ENCODE data around the gene UVRAG.

Gene UVRAG

GRCh38 chr11:75811485-75811884, 3.5 kb upstream of the UVRAG start:
- in situ Hi-C loops (cut with MboI; ENCODE audit: low sequenced_read_pairs, unreplicated experiment) = no loop called here
- no peak for TF ChIP-seq CTCF (IDR thresholded peaks at IDR 0.05; ENCODE audit: borderline replicate concordance, control extremely low read depth, extremely low read depth, insufficient read depth, missing control alignments)
- no peak for DNase-seq (ENCODE audit: low spot score)

DNA sequence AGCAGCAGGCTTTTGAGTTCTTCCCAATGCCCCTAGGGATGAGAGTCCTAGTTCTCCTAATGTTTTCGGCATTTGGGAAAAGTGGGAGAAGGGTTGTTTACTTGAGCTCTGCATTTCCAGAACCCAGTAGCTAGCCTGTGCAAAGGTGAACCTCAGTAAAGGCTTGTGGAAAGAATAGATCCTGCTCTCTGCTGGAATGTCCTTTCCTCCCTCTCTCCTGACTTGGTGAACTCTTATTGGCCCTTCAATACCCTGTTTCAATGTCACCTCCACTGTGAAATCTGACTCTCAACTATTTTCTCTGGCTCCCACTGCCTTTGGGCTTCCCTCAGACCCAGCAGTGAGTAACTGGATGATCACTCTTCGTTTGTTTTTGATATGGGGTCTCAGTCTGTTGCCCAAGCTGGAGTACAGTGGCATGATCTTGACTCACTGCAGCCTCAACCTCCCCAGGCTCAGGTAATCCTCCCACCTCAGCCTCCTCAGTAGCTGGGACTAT, 2.4 kb upstream of the UVRAG start:
- no peak for TF ChIP-seq CTCF (IDR thresholded peaks at IDR 0.05; ENCODE audit: borderline replicate concordance, control extremely low read depth, extremely low read depth, insufficient read depth, missing control alignments)
- in situ Hi-C loops (cut with MboI; ENCODE audit: low sequenced_read_pairs, unreplicated experiment) = no loop called here
- no peak for DNase-seq (ENCODE audit: low spot score)

DNA sequence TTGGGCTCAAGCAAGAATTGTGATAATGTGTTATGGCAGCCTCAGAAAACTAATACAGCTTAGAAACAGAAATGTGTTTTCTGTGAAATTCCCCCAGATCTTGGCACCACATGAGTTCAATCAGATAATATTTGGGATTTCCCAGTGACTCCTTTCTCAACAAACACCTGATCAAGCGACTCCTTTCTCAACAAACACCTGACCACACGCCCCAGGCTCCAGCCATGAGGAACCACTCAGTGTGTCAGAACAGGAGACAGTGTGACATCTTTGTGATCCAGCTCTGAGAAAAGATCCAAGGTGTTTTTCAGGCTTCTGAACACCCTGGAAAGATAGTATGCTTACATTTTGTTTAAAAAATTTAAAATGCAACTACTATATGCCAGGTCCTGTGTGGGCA, 1.9 kb upstream of the UVRAG start:
- in situ Hi-C loops (cut with MboI; ENCODE audit: low sequenced_read_pairs, unreplicated experiment) = no loop called here
- DNase-seq (ENCODE audit: low spot score) = no peak
- no peak for TF ChIP-seq CTCF (IDR thresholded peaks at IDR 0.05; ENCODE audit: borderline replicate concordance, control extremely low read depth, extremely low read depth, insufficient read depth, missing control alignments)

DNA sequence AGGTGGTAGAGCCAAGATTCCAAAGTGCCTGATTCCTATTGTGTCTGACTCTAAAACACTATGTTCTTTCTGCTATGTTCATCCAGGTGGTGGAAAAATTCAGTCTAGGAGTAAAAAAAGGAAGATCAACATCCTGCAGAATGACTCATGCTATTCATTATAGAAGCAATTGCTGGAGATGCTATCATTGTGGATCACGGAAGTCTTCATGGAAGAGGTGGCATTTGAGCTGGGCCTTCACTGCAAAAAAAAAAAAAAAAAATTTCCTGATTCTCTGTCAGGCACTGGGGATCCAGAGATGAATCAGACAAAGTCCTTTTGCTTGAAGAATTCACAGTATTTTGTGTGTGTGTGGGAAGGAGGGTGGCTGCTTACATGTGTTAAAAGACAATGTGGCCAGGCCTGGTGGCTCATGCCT, 1.4 kb upstream of the UVRAG start:
- in situ Hi-C loops (cut with MboI; ENCODE audit: low sequenced_read_pairs, unreplicated experiment) = no loop called here
- no peak for DNase-seq (ENCODE audit: low spot score)
- TF ChIP-seq CTCF (IDR thresholded peaks at IDR 0.05; ENCODE audit: borderline replicate concordance, control extremely low read depth, extremely low read depth, insufficient read depth, missing control alignments) = no peak

DNA sequence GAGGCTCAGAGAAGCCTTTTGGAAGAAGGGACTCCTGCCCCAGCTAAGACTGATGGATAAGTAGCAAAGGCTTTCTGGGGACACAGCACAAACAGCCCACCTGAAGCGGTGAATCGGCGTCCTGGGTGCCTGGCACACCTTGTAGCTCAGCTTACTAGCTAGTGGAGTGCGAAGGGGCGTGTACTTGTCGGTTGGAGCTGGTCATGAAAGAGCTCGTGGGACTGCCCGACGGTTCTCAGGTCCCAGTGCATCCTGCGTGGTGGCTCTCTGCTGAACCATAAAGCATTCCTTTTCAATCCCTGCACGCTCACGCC, 690 bp upstream of the UVRAG start:
- no peak for DNase-seq (ENCODE audit: low spot score)
- in situ Hi-C loops (cut with MboI; ENCODE audit: low sequenced_read_pairs, unreplicated experiment) = no loop called here
- TF ChIP-seq CTCF (IDR thresholded peaks at IDR 0.05; ENCODE audit: borderline replicate concordance, control extremely low read depth, extremely low read depth, insufficient read depth, missing control alignments) = no peak

DNA sequence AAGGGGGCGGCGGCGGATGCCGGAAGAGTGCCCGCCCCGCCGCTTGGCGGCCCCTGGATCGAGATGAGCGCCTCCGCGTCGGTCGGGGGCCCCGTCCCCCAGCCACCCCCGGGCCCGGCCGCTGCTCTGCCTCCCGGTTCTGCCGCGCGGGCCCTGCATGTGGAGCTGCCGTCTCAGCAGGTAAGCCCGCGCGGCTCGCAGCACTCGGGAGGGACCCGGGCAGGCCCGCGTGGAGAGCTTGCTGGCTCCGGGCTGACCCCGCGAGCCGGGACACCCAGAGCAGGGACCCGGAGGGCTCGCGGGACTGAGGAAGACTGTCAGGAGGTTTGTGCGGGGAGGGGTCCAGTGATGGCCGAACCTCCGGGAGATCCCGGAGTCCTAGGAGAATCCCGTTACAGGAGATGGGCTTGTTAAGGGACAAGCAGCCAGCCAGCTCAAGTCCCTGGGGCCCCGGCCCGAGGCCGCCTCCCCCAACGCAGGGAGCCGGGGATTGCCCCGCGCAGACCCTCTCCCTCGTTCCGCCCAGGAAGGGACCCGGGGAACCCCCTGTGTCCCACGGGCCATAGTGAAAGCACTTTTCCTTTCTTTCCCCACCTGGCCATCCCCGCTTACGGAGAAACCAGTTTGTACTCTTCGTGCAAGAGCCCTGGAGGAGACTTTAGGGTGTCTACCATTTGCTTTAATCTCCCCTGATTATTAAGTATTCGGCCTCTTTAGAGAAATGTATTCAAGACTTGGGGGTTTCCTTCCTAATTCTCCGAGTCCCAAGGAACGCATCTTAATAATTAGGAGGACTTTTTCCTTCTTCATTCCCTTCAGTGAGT, 547 bp downstream of the UVRAG start:
- no peak for DNase-seq (ENCODE audit: low spot score)
- TF ChIP-seq CTCF (IDR thresholded peaks at IDR 0.05; ENCODE audit: borderline replicate concordance, control extremely low read depth, extremely low read depth, insufficient read depth, missing control alignments) = no peak
- in situ Hi-C loops (cut with MboI; ENCODE audit: low sequenced_read_pairs, unreplicated experiment) = no loop called here
